Epidermal melanocyte (primary cell): ENCODE results near the gene CEPT1.

Source experiments
- DNase-seq: peaks from one replicate; pipeline ENCODE4 v3.0.0; 2011; ENCODE audit warnings: low spot score; ENCODE audit not compliant: insufficient read length

CEPT1 gene

DNA sequence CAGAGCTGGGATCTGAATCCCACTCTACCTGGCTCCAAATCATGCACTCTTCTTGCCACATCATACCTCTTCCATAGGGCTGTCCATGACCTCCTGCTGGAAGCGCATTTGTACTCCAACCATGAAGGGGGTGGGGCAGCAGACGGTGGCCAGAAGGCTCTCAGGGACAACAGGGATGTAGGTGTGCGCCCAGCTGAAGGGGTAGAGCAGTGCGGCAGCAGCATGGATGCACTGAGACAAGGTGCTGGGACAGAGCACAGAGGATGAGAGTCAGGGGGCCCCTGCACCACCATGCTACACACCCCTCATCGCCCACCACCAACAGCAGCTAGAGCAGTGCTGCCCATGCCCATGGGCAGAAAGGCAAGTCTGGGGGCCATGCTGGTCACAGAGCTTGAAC lies 52.1 kb downstream of the CEPT1 start:
- DNase-seq, result no peak

DNA sequence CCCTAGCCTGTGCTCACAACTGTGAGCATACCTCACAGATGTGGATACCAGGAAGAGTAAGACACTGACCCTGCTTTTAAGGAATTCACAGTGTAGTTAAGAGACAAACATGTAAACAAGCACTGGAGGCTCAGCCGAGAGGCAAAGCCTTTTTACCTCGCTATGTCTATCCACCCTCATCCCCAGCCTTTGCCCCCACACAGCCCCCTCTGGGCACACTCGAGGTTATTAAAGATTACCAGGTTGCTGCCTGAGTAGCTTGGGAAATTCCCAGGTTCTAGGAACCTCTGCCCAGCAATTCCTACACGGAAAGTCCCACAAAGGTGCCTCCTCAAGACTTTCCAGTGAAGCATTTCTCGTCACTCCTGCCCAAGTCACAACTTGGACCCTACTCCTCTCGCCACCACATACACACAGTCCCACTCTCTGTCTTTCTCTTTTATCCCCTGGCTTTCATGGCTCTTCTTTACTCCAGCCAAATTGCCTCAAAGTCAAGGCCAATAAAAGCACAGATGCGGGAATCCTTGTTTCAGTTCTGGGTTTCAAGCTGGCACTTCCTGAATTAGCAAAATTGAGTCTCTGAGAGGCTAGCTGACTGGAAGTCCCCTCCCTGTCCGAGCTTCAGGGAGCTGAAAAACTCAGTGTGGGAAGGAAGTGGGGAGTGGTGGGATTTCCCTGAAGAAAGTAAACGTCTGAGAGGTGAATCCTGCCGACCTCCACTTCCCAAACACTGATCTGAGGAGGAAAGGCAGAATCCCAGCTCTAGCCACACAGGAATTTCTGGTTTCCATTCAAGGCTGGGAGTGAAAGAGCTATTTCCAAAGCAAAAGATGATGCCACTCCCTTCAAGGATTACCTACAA lies 52.9 kb downstream of the CEPT1 start:
- DNase-seq, result no peak

GRCh38 chr1:111193712-111194480 lies 53.9 kb downstream of the CEPT1 start:
- DNase-seq, result no peak

GRCh38 chr1:111195002-111195684 lies 55.1 kb downstream of the CEPT1 start:
- DNase-seq, result no peak

DNA sequence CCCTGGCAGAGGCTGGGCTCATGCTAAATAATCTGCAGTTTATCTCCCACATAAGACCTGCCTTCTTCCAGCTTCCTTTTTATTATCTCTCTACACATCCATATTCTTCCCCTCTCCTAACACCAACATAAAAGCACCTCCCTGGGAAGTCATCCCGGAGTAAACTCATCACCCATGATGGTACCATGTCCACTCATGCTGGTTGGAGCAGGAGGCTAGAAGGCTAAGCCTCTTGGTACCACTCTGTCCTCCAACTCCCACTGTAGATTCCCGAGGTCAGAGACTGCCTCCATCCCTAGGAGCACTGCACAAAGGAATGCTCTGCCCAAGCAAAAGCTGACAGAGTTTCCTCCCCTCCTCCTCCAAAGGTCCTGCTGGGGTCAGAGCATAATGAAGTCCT lies 56.2 kb downstream of the CEPT1 start:
- no peak for DNase-seq

DNA sequence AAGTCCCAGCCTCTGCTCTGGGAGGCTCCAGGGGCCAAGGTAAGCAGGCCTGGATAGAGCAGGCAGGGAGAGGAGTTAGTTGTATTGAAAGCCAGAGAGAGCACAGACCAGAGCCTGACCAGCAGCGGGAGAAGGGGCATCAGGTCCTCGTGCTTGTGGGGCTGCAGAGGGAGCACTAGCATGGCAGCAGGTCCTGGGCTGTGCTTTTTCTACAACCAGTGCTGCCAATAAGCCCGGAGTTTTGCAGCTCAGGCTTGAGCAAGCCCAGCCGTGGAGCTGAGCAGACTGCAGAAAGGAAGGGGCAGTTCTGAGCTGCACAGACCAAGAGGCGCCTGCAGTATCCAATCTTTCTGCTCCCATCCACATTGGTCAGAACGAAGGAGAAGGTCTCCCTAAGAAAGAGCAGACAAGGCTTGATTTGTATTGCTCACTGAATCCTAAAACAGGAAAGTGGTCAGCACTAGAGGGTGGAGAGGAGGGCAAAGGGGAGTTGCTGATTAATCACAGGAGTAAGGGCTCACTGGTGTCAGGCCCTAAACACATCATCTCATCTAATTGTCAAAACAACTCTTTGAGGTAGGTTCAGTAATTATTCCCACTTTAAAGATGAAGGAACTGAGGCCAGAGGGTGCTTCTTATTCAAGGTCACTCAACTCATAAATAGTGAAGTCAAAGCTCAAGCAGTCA lies 57.7 kb downstream of the CEPT1 start:
- no peak for DNase-seq

DNA sequence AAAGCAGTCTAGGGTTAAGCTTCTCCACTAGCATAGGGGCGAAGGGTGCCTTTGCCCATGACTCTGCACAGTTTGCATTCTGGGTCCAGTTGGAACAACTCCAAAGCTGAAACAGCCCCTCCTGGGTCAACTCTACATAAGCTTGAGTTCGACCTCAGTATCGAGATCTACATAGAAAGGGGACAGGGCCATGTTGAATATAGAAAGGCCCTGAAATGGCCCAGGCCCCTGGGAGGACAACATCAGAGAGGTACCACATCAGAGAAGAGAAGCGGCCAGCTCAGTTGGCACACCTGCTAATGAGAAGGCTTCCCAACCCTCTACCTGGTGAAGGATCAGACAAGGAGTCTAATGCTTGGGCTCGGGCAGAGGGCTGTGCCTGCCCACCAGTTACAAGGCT lies 58.8 kb downstream of the CEPT1 start:
- DNase-seq, result no peak

- no peak for DNase-seq
Observed at GRCh38 chr1:111199329-111199728, 59.3 kb downstream of the CEPT1 start.

DNA sequence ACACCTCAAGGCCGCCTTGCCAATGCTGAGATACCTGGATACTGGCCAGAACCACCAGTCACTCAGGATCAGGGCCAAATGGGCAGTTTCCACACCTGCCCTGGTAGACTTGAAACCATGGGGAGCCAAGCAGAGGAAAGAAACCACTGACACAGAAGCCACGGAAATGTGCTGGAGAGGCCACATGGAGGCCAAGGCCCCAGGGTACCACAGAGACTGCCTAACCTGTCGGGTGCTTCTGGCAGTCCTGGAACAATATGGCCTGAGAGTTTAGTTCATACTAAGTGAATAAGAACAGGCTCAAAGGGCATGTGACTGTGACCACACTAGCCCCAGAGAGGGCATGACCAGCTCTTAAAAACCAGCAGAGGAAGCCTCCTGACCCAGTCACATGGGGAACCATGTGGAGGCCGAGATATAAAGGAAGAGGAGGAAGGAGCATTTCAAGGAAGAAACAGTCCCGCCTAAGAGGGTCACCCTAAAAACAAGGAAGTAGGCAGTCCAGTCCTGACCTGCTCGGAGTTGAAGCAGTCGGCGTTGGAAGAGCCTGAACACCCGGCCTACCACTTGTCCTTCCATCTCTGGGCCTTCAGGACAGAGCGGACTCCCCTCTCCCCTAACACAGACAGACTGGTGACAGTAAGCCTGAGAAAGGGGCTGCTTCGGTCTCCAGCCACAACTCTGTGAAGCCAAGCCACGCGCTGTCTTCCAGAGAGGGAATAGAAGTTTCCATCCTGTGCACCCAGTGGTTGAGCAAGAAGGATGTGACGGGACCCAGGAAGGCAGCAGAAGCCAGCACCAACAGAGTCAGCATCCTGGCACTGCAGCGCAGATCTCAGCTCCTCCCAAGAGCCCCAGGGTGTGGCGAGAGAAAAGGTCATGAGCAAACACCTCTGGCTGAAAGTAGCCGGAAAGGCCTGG lies 60.1 kb downstream of the CEPT1 start, which contains the start of gene DENND2D:
Gene DENND2D, minus strand, starts transcription at position 766 of the 921 bp plus-strand sequence. Its CDS starts 187 bp downstream, at position 579.
- no peak for DNase-seq

DNA sequence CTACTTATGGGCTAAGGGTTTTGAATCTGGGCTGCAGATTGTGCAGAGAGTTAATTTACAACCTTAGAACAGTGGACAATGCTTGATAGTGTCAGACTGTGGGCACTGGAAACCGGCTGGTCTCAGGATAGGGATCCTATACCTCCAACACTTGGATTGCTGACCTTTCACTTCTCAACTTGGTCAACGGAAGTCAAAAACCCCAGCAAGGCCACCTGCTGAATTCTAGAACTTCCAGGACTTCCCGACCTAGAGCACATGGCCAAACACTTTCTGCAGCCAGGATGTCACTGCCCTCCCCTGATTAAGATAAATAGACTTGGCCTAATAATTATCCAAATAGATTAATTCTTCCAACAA lies 60.8 kb downstream of the CEPT1 start:
- DNase-seq, result no peak

- DNase-seq, result no peak
Observed at GRCh38 chr1:111201275-111202090, 61.5 kb downstream of the CEPT1 start.

DNA sequence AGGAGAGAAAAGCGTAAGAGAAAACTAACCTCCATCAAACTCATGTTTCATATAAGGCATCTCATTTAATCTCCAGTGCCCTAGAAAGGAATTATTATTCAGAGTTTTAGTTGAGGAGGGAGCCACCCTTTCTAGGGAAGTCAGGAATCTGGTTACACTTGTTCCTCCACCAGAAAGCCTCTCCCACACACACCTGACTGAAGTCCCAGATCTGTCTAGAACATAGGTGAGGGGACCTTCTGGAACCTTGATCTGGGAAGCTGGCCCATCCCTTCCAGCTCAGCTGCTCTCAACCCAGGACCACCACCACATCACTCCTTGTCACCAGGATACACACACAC lies 62.3 kb downstream of the CEPT1 start:
- DNase-seq, result no peak

- no peak for DNase-seq
Observed at GRCh38 chr1:111202707-111203623, 62.9 kb downstream of the CEPT1 start.

DNA sequence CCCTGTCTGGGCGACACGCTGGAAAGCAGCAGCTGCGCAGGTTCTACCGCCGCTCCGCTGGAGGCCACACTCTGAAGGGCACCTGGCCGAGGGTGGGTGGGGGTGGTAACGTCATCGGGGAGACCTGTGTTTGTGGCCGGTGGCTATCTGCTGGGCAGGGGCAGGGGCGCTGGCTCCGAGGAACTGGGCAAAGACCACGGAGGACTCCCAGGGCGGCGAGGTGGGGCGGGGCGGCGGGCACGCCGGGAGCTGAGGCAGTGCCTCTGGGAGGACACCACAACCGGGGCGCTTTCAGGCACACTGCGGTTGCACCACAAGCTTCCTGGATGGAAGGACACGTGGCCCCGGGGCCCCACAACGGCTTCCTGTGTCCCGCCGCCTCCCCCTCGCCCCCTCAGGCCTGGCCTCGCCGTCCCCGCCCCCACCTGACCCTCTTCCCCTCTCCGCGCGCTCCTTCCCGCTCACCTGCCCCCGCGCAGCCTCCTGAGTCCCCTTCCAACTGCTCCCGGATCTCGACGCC lies 63.7 kb downstream of the CEPT1 start:
- DNase-seq, result no peak

GRCh38 chr1:111204201-111204982 lies 64.4 kb downstream of the CEPT1 start:
- no peak for DNase-seq

DNA sequence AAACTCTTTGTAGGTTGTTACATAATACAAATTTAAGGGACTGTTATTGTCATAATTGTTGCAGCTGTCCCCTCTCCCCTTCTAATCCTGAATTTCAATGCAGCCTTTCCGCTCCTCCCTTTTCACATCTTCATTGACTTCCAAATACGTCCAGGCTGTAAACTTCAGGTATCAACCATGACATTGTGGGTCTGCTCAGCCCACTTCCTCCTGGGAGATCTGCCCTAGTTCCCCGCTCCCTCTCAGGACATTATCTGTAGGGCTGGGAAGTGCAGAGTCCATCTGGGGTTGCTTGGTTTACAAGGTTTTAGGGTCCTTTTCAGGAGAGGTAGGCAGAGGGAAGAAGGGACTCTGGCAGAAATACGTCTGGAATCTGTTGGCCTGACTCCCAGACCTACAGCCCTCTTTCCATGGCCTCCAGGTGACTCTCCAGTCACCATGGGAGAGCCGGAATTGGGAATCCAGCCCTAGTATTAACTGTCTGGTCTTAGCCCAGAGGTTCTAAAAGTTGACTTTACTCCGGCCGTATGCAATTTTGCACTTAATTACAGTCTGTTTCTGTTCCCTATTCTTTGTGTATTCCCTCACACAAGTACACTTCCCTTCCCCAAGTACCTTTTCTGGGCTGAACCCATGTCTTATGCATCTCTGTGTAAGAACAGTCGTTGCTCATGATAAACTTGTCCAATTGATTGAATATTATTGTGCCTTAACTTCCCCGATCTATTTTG lies 65.1 kb downstream of the CEPT1 start:
- DNase-seq, result no peak

- DNase-seq, result no peak
Observed at GRCh38 chr1:111205714-111206050, 65.7 kb downstream of the CEPT1 start.
